Stimulated activated CD8-positive, alpha-beta memory T cell treated with anti-CD3 and anti-CD28 coated beads, Interleukin-15, amount 100 ng/mL, for 48 hours (primary cell): ENCODE data around the gene DUSP6.
A peak's percentile ranks its signal among the peaks of the same experiment; 100 is the strongest.

ENCODE experiments used
- DNase-seq, 2 donors: peaks; one replicate each; pipeline ENCODE4 v3.0.0-alpha.2; 2020; ENCODE audit warnings: low read depth in 2 of 2

DUSP6 gene

DNA sequence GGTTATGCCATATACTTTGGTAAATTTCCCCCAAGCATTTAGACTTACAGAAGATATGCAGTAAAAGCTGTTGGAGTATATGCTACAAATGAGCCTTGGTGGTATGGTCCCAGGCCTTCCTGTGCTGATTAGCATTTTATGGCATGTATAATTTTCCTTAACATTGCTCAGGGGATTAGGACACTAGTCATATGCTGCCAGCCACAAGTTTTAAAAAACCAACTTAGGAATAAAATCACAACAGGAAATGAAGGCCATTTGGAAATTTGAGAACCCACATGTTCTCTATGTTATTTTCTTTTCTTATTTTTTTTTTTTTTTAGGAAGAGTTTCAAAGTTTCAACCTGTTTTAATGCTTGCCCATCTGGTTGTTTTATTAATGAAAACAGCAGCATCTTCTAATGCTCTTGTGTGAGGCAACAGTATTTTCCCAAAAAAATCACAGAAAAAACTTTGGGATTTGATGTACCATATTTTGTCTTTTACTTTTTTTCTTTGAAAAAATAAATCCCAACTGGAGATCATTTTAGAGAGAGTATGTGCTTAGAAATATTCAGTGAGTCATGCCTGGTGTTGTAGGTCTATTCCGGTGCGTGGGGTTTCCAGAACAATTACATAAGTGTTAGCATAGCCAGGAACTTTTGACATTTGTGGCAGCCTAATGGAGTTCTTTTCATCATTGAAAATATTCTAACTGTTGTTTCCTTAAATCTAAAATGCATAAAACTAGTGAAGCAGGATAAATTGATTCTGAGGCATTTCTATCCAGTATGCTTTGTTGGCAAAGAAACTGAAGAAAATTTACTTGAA, 21.7 kb upstream of the DUSP6 start:
- DNase-seq, result no peak

DNA sequence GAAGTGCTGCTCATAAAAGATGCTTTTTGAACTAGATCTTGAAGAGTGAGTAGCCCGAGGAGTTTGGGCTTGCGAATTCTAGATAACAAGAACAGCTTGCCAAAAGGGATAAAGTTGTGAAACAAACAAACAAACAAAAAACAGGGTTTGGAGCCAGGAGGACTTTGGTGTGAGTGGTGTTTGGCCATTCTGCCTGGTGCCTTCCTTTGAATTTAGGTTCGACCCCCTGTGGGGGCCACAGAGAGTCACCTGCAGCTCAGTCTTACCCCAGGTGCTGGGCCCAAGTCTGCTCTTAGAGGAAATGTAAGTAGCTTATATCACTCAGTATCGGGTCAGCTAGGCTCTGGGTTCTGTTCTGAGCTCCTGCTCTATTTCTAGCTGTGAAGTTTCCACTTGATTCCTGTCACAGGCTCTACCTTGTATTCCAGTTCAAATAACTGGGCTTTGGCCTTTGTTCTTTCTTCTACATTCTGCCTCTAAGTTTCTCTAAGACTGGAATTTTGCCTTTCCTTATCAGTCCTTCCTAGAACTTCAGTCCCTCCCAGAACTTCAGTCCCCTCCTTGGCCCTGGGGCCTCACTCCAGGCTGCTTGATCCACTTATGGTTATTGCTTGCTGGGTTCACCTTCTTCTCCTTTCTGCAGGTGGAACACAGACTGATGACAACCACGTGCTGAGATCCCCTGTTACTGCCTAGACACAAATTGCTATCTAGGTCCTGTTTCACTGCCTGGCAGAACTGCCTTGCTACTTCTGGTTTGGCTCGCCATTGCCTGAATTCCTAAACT, 20.5 kb upstream of the DUSP6 start:
- no peak for DNase-seq

DNA sequence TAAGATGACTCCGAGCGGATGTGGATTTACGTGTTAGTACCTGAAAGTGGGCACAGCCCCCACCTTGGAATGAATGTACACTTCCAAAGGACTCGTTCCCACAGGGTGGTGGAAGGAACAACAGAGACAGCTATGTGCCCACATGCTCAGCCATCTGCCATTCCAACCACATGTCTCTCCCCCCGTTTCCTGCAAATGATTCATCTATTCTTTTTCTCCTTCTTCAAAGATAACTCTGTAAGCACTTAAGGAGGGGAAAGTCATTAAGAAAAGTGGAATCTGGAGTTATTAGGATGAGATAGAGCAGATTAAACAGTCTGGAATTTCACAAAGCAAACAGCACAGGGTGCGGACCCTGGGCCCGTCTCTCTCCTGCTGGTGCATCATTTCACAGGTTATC, 18.5 kb upstream of the DUSP6 start:
- no peak for DNase-seq

DNA sequence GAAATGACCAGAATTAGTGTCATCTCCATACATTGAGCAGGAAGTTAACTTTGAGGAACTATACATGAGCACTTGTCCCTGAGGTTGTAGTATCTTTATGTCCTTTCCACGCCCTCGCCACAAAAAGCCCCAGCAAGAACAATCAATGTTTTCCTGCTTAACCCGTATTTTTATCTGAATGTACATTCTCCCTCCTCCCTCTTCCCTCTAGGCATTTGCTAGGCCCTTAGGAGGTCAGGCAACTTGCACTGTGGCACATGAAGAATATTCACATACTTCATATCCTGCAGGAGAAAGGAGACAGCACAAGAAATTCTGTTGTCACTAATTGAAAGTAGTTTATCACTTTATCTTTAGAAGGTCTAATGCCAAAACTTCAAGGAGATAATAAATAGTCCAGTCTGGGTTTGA, 18.1 kb upstream of the DUSP6 start:
- no peak for DNase-seq

DNA sequence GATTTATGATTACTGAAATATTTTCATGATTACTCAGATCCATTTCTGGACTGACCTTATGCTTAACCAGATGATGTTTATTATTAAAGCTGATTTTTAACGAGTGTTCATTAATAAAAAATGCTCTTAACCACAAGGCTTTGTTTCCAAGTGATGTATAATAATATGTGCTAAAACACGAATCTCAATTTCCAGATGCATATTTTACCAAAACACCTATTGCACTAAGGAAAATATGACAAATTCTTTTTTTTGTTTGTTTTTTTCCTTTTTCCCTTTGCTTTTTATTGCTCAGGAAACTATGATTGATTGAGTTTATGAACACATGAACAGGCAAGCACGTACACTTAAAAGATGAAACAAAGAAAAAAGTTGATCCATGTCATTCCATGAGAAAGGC, 16.9 kb upstream of the DUSP6 start:
- no peak for DNase-seq

DNA sequence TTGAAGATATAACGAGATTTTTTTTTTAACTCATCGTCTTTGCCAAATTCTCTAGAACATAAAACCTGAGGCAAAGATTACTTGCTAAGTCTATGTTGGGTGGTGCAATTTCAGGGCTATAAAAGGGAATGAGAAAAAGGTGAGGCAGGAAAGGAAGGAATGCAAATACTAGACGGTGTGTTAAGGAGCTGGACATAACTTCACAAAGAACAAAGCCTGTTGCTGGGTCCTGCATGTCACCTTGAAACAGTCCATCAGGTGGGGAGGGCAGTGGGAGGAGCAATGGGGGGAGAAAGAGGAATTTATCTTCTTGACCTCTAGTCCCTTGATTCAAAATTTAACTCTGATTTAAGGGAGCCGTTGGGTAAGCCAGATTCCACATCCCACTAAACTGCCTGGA, 16.1 kb upstream of the DUSP6 start:
- DNase-seq, result no peak

DNA sequence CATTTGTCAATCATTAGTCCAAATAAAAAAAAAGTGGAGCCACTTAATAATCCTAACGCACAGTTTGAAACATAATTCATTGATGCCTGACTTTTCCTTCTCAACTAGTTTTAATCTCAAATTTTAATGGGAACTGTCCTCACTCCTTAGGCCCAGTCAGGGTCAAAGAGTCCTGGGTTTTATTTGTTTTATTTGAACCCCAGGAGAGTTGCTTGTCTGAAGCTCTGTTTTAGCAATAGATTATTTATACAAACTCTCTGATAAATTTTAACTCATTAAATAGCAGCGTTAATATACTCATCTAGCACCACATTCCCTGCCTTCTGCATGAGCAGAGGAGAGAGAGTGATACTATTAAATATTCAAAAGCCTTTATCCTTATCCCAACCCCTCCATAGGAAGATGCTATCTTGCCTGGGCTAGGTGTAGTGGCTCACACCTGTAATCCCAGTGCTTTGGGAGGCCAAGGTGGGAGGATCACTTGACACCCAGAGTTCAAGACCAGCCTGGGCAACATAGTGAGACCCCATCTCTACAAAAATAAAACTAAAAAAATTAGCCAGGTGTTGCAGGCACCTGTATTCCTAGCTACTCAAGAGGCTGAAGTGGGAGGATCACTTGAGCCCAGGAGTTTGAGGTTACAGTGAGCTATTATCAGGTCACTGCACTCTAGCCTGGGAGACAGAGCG, 14.5 kb upstream of the DUSP6 start:
- DNase-seq, result no peak

DNA sequence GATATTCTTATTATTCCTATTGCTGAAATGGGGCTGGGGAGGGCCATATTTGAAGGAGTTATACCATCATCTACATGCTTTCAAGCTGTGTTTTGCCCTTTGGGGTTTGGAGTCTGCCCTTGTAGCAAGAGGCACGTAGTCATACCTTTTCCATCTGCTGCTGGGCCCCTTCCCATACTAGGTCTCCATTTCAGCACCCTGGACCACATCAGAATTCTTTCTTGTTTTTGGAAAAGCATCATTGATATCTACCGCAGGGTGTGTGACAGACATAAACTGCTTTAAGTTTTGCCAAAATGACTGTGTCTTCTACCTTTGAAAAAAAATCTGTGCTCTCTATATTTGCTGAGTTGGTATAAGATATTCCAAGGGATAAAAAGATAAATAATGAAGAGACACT, 12.3 kb upstream of the DUSP6 start:
- DNase-seq, result no peak

DNA sequence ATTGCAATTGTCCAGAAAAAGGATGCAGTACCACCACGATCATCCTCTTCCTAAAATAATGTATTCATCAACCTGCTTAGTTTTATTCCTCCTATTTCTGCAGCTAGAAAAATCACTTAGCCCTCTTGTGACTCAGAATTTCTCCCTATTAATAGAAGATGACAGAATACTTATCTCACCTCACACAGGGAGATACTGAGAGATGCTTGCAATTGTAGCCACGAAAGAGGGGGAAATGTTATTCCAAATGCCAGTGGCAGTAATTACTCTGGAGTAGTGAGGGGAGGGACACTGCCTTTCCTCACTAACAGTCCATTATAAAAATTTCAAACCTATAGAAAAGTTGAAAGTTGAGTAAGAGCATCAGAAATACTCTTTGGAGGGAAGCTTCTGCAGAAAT, 11.8 kb upstream of the DUSP6 start:
- no peak for DNase-seq

DNA sequence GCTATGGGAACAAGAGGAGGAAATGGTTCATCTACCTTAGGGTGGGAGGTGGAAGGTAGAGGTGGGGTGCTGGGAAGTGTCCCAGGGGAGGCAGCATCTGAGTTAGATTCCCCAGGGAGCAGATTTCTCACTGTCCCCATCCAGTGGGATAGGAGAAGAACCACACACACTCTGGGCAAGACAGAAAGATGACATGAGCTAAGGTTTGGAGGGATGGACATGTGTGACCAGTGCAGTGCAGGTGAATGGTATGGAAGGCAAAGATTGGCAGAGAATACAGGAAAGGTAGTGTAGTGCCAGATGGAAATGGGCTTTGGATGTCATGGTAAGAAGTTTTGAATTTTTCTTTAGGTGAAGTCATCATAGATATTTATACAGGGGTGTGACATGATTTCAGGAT, 11.3 kb upstream of the DUSP6 start:
- DNase-seq, result no peak

DNA sequence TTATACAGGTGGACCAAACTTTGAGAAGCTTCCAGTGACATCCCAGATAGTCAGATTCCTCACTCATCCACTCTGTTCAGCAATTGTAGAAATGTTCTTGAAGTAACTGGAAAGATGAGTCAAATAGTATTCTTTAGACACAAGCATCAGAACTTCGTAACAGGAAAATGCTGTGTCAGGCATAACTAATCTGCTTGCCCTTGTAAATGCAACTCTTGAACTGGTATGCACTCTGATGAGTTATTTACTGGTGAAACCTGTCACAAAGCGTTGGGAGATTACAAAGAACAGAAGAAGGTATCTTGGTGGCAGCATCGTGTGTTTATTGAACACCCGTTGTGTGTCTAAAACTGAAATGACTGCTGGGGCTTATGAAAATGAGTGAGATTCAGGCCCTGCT, 10.8 kb upstream of the DUSP6 start:
- no peak for DNase-seq

DNA sequence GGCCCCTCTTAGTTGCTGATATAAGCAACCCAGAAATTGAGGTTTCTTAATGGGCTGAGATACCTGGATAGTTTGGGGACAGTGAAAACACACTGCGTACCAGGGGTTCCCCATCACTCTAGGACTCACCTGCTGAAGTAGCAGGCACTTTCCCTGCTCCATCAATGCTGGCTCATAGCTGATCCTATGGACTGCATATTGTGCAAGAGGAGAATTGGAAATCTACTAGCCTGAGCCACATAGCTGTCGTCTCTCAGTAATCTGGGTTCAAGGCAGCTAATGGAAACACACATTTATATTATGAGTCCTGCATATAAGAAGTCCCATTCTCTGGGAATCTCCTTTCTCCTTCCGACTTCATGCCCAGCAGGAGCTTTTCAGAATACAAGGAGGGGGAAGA, 7.3 kb upstream of the DUSP6 start:
- no peak for DNase-seq

DNA sequence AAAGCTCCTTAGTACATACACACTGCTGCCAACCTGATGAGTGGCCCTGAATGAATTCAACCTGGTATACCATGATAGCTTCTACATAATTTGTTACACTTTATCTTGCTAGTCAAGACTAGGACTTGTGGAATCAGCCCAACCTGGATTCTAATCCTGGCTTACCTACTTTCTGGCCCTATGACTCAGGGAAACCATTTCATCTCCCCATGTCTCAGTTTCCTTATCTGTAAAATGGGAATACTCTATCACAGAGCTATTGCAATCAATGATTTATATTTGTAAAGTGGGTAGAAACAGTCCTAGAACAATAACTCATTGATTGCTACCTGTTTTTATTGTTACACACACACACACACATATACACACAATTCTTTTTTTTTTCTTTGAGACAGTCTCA, 6.5 kb upstream of the DUSP6 start:
- no peak for DNase-seq

DNA sequence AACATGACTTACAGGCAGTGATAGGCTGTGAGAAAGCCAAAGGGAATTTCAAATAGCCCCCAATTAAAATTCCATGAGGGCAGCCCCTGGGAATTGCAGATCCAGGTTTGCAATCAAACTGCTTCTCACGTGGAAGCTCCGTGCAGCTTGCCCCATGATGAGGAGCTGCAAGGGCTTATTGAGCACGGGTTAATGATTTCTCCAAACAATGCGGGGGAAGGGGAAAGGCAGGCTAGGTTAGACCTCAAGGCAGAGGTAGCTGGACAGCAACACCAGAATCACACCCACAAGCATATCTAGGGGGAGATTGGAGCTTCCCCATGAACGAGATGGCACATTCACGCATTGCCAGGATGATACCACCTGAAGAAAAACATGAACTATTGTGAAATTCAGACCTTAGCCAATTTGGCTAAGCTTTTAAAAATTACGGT, 5.0 kb upstream of the DUSP6 start:
- DNase-seq, result no peak

DNA sequence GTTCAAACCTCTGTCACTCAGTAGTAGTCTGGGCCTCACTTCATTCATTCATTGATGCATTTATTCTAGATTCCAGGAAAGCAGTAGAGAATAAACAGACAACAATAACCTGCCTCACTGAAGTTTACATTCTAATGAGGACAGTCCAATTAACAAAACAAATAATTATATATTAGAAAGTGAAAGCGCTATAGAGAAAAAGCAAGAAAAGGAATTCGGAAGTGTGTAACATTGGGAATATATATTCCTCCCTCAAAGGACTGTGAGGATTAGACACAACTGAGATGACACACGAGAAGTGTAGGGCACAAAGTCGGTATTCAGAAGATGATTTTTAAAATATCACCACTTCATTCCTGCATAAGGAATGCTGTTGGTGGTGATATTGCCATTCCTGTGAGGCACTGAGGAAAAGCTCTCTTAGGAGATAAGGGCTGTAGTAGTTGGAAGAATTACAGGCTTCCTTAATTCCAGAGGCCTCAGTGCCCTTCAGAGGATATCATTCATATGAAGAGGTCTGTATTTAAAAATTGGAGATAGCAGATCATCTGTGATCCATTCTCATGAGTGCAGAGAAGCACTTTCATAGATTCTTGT, 3.9 kb upstream of the DUSP6 start:
- DNase-seq, result no peak

DNA sequence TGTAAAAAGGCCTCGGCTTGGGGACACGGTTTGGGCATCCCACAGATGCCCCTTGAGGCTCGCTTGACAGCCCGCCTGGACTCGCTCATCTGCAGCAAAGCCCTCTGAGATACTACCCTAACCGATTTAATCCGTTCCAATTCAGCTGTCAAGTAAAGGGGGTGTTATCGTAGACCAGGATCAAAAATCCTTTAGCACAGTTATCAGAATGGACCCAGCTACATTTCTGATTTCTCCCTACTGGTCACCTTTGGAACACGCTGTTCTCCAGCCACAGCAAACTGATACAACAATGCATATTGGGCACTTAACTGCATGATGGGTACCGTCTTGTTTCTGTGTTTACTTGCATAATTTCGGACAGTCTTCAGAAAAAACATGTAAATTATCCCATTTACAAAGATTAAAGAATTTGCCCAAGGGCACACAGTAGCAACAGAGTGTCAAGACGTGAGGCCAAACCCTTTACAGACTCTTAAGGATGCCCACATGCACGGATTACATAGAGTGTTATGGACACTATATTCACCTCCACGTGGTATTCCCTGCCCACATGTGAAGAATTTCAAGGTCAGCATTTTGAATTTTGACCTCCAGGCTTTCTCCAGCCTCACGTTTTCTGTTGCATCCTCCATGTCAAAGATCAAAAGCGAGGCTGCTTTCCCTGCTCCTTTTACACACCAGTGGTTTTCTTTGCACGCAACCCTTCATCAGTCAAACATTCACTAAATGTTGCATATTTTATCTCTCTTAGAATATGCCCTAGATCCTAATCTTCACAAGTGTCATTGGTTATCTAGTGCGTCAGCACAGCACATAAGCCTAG, 3.2 kb upstream of the DUSP6 start:
- no peak for DNase-seq

DNA sequence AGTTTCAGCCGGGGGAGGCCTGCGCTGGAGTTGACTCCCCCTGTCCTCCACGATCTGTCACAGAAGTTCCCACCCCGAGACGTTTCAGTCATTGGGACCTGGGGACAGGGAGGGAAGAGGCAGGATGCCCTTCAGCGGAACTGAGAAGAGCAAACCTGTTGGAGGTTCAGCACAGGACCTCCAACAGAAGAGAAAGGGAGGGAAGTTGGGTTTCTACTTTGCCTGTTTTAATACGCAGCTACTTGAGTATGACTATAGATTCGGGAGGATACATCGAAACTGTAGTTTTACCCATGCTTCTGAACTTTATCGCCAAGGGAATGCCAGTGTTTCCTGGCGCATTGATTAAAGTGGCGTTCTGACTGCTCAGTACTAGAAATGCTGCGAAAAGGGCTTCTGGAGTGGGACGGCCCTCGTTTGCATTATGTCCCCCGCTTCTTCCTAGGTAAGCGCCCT, 2.3 kb upstream of the DUSP6 start:
- DNase-seq, result no peak

DNA sequence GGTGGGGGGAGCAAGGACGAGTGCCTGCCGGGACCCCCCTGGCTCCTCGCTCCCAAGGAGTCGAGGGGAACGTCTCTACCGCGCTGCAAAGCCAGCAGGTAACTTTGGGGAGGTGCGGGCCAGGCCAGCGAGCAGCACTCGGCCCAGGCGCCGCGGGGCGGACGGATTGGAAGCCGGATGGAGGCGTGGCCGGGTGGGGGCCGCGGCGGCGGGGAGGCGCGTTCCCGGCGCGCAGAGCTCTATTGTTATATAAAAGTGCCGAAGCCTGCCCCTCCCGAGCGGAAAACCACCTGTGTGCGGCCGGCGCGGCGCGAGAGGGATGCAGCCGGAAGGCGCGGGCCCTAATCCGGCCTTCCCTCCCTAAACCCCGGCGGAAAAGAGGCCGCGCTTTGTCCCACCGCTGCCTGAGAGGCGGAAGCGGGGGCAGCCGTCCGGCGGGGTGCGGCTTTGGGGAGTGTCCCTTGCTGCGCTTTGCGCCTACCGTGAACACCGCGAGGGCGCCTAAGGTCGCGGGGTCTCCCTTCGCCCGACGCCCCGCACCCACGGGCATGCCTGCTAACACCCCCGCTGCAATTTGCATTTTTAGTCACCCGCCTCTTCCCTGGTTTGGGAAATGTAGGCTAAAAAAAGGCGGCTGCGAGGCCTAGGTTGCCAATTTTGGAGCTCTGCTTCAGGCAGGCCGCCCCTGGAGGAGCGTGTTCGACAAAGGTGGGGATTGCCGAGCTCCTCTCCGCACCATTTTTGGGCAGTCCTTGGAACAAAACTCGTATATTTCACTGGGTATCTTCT, 1.7 kb upstream of the DUSP6 start:
- DNase-seq, result peak; percentile 69 to 71

DNA sequence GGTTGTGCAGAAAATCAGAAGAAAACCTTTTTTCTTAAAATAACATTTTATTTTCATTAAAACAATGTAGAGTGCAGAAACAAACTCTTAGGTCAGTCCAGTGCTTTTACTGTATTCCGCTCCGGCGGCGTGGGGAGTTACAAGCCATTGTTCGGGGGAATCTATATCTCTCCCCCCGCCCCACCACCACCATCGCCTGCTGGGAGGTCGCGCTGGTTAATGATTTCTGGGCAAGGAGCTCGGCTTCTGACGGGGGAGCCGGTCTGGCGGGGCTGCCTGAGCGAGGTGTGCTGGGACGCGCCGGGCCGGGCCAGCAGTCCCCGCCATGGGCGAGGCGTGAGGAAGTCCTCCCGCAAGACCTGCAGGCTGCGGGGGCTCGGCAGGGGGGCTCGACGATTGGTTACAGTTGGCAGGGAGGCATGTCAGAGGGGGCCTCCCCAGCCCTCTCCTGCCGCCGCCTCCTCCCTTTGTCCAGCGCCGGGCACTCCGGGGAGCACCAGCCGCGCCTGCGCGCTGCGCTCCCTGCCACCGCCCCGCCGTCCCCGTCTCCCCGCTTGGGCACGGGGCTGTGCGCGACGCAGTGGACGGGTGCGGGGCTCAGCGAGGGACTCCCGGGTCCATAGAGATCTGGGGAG, 1.0 kb upstream of the DUSP6 start:
- DNase-seq, result peak; percentile 39 to 58

DNA sequence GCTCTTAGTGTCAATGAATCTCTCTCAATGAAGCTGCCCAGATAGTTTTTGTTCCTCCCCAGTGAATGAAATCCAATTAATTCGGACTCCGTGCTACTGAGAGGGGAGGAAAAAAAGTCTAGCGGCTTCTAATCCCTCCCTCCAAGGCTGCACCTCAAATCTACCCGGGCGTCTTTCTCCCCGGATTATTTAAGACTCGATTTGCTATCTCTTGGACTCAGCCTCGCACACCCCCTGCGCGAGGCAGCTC, 134 bp downstream of the DUSP6 start:
- no peak for DNase-seq
